ENCODE measurements around the gene IL21R. TPM values are rescaled to one million over a fixed set of nuclear protein-coding genes. Genes with fewer than 3 reads are reported as not detected.

IL21R gene
- total and polyA plus RNA-seq, 3 donors from 2014 or later = 0.31 to 2.3 (median 0.87) TPM

DNA sequence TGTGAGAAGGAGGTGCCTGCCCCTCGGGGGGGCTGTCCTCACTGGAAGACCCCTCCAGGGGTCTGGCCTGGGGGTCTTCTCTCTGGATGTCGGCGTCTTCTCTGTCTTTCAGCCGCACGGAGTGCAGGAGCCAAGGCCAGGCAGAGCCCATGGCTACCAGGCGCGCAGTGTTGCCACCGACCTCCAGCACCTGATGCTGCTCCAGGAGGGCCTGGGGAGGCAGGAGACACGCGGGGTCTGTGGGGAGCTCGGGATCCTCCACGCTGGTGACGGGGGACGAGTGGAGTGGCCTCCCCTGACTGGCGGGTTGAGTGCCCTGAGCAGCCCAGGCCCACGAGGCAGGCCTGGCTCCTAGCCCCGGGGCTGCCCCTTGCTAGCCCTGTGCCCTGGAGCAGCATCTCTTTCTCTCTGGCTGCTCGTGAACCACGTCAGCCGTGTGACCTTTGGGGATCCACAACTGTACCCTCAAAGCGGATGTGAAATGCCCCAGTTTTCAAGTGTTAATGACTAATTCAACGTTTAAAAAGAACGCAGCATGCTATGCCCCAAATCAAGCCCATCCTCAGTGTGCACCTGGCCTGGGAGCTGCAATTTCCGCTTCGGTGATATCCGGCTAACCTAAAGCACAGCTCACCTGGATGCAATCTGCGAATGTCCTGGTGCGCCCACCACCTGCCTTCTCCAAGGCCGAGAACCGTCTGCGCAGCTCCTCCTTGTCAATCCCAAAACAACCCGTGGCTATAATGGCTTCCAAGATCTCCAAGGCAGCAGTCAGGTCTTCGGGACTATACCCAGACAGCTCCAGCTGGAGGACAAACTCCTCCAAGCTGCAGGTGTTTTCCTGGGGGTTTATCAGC is 62.9 kb downstream of the IL21R start:
- intact Hi-C loops (cut with DNase I; ENCODE audit: low total_unique reads) = no loop called here
- 88 to 92% methylated on average over 26 to 31 of the region's 33 CpGs for WGBS, 2 donors
- no peak for TF ChIP-seq POLR2A (IDR thresholded peaks at IDR 0.05)
- H3K4me3 ChIP-seq = no peak overlapping the region
- peaks cover 23% of the 10 kb centered on the region for H3K4me1 ChIP-seq
- DNase-seq = no peak
- no peak overlapping the region for H3K27ac ChIP-seq
- no peaks in the 10 kb centered on the region for H3K27me3 ChIP-seq
- H3K9me3 ChIP-seq = no peaks in the 10 kb centered on the region
- no peaks in the 10 kb centered on the region for H3K36me3 ChIP-seq (ENCODE audit: low read depth, missing control alignments)

- Histone ChIP-seq H3K4me3 (no peak overlapping the region), H3K9me3 (no peaks in the 10 kb centered on the region), H3K36me3 (ENCODE audit: low read depth, missing control alignments) (no peaks in the 10 kb centered on the region), H3K27ac (no peak overlapping the region), H3K27me3 (no peaks in the 10 kb centered on the region), H3K4me1 (peaks cover 17% of the 10 kb centered on the region)
- no peak for DNase-seq
- WGBS, 2 donors = 74 to 96% methylated on average over 3 to 8 of the region's 8 CpGs
- TF ChIP-seq CTCF (IDR thresholded peaks at IDR 0.05) (no peak), POLR2A (IDR thresholded peaks at IDR 0.05) (no peak)
- intact Hi-C loops (cut with DNase I; ENCODE audit: low total_unique reads) = no loop called here
Observed at GRCh38 chr16:27465483-27465879, 63.5 kb downstream of the IL21R start.

DNA sequence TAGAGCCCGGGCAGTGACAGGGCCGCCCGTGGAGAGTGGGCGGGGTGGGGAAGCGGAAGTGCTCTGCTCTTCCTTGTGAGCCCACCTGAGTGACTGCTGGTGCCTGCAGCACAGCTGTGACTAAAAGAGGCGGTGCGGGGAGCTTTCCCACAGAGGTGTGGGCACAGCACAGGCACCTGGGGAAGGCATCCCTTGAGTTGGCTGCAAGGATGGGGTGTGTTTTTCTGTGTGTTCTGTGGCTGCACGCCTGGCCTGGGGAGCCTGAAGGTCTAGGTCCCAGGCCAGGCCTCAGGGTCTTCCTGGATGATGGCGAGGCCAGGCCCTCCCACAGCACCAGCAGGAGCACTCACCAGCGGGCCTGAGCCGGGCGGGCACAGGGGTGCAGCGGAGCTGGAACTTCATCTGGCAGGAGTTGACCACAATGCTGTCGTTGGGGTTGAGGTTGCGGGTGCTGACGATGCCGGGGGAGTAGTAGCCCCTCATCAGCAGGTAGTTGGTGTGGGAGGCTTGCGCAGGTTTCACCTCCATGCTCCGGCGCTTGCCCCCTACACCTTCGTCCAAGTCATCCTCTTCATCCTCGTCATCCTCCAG is 67.1 kb downstream of the IL21R start:
- intact Hi-C loops (cut with DNase I; ENCODE audit: low total_unique reads) = no loop called here
- Histone ChIP-seq H3K27ac (no peak overlapping the region), H3K36me3 (ENCODE audit: low read depth, missing control alignments) (peaks cover 3% of the 10 kb centered on the region), H3K4me1 (peaks cover 4% of the 10 kb centered on the region), H3K9me3 (no peaks in the 10 kb centered on the region), H3K27me3 (no peaks in the 10 kb centered on the region), H3K4me3 (no peak overlapping the region)
- DNase-seq = no peak
- WGBS, 2 donors = 92 to 97% methylated on average over 15 to 22 of the region's 22 CpGs
- no peak for TF ChIP-seq POLR2A (IDR thresholded peaks at IDR 0.05)
- no peak for TF ChIP-seq CTCF (IDR thresholded peaks at IDR 0.05)

DNA sequence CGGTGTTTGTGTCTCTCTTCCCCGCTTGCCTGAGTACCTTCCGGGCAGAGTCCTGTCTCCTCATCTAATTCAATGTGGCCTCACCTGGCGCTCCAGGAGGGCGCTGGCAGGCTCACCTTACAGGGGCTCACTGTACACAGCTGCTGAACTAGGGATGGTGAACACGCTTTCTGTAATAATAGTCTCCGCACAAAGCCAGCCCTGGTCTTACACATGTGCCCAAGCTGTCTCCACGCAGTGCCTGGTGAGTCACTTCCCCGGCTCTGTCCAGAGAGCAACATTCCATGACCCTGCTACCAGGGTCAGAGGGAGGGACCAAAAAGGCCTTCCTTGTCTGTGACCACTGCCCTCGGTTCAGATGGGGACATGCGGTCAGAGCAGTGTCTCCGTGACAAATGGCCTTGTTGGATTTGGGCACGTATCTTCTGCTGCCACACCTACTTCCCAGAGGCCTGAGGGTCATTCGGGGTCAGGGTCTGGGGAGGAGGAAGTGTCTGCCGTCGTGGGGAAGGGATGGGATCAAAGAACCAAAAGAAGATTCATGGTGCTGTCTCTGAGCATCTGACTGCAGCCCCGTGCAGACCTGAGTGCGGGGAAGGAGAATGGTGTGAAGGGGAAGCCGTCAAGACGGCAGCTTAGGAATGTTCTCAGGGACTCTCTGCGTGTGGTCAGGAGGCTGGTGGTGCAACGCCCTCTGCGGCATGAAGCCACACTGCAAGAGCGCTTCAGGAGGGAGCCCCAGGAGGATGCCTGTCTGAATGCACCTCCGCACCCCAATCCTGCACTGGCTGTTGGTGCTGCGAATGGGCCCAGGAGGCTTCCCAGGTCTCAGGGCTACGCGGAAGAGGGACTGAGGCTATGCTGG is 68.8 kb downstream of the IL21R start:
- peaks cover 3% of the 10 kb centered on the region for H3K36me3 ChIP-seq (ENCODE audit: low read depth, missing control alignments)

More for the DNA sequence above, 68.8 kb downstream of the IL21R start:
- no peak for TF ChIP-seq CTCF (IDR thresholded peaks at IDR 0.05)
- TF ChIP-seq POLR2A (IDR thresholded peaks at IDR 0.05) = no peak
- 70 to 77% methylated on average over 28 of the region's 28 CpGs for WGBS, 2 donors
- Histone ChIP-seq H3K27me3 (no peaks in the 10 kb centered on the region), H3K27ac (no peak overlapping the region), H3K4me1 (no peaks in the 10 kb centered on the region), H3K4me3 (no peak overlapping the region), H3K9me3 (no peaks in the 10 kb centered on the region)
- intact Hi-C loops (cut with DNase I; ENCODE audit: low total_unique reads) = no loop called here
- no peak for DNase-seq
